Stimulated activated CD4-positive, alpha-beta T cell treated with anti-CD3 and anti-CD28 coated beads, Interleukin-2, amount 100 ng/mL, for 4 hours (primary cell): ENCODE measurements around the gene HGFAC.

Experiments
- DNase-seq: peaks from one replicate; pipeline ENCODE4 v3.0.0-alpha.2; 2020; ENCODE audit warnings: low read depth

Gene HGFAC

DNA sequence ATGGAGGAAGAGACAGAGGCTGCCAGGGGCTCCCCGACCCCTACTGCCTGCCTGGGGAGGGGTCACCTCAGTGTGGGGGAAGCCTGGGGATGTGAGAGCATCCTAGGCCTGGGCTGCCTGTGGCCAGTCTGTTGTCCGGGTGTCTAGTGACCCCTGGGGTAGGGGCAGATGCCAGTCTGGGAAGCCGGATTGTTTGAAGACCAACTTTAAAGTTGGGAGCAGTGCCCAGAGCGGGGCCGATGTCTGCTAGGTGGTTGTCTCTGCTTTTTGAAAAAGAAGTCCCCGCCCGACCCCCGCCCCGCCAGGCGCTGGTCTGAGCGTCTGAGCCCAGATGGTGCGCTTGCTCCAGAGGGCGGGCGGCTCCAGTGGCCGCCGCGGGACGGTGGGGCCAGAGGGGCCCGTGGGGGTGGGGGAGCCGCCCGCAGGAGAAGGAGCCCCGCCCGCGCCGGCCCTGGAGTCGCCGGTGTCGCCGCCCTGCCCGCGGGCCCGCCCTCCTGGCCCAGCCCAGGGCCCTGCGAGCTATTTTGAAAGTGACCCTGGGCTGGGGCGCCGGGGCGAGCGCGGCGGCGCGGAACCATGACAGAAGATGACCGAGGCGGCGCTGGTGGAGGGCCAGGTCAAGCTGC, 21.1 kb downstream of the HGFAC start, which contains the start of gene DOK7:
TSS of gene DOK7 (plus strand) at position 517 of the 626 bp plus-strand sequence. CDS start at position 587, 70 bp downstream.
- no peak for DNase-seq

DNA sequence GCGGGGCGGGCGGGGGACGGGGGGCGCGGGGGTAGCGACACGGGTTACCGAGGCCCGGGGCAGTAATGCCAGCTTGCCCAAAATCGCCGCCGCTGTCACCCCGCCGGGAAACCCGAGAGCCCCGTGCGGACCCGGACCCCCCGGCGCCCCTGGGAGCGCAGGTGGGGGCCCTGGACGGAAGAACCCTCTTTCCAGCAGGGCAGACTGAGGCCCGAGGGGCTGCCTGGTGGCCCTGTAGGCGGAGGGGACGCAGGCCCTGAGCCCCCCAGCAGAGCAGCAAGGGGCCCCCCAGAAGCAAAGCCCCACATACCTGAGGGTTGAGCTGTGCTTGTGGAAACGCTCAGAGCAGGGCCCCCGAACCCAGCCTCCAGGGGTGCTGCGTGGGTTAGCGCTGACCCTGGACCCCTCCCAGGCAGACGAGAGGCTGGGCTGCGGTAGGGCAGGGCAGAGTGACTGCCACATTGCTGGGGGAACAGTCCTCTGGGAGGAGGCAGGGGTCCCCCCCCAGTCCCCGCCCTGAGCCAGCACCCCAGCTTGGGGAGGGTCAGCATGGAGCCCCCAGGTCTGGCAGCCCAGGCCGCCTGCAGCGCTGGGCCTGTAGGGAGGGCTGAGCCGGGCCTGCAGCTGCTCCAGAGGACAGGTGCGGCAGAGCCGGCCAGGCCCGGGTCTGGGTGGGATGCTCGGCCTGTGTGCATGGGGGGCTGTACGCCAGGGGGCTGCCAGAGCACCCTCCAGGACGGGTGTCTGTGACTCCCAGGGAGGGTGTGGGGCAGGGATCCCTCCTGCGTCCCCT, 22.0 kb downstream of the HGFAC start:
- no peak for DNase-seq

DNA sequence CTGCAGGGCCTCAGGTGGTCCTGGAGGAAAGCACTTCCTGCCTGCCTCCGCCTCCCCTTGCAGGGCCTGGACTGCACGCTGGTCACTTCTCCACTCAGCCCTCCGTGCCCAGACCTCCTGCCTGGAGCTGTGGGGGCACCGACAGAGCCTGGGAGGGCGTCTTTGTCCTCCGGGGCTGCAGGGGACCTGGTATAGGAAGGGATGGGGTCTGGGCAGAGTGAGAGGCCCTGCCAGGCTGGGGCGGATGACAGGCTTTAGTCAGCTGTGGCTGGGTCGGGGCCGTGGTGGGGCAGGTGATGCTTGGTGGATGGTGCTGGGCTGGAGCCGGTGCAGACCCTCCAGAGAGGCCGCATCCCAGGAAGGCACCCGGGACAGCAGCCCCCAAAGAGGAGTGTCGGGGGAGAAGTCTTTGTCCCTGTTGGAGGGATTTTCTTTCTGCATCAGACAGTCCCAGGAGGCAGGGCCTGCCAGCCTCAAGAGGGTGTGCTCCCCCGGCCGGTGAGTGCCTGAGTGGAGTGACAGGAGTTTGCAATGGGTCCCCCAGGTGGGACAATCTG, 22.7 kb downstream of the HGFAC start:
- DNase-seq: no peak

DNA sequence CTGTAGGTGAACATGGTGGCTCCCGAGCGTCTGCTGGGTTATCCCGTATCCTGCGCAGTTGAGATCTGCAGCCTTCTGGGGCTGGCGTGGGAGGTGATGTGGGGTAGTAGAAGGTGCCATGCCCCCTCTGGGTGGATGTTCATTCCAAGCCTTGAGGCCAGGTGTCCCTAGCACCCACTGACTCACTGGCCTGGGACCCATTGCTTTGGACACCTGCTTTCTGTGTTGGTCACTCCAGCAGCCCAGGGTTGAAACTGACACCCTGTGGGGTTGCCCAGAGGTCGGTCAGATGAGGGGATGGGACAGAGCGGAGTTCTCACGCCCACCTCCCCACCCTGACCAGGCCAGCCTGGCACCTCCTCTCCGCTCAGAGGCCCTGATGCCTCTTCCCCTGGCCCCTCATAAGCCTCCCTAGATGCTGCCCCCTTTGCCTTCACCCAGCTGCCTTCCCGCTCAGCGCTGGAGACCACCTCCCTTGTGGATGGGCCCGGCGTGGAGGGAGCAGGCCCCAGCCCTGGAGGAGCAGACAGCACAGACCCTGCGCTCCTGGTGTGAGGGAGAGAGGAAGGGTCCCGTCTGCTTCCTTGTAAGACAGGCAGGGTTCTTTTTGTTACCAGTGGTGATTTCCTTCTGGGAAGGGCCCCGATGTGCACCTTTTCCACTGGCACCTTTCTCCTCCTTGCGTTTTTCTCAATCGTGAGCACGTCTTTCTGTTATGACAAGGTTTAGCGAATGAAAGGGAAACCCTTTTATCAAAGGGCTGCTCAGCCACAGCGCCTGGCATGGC, 23.3 kb downstream of the HGFAC start:
- DNase-seq: no peak

DNA sequence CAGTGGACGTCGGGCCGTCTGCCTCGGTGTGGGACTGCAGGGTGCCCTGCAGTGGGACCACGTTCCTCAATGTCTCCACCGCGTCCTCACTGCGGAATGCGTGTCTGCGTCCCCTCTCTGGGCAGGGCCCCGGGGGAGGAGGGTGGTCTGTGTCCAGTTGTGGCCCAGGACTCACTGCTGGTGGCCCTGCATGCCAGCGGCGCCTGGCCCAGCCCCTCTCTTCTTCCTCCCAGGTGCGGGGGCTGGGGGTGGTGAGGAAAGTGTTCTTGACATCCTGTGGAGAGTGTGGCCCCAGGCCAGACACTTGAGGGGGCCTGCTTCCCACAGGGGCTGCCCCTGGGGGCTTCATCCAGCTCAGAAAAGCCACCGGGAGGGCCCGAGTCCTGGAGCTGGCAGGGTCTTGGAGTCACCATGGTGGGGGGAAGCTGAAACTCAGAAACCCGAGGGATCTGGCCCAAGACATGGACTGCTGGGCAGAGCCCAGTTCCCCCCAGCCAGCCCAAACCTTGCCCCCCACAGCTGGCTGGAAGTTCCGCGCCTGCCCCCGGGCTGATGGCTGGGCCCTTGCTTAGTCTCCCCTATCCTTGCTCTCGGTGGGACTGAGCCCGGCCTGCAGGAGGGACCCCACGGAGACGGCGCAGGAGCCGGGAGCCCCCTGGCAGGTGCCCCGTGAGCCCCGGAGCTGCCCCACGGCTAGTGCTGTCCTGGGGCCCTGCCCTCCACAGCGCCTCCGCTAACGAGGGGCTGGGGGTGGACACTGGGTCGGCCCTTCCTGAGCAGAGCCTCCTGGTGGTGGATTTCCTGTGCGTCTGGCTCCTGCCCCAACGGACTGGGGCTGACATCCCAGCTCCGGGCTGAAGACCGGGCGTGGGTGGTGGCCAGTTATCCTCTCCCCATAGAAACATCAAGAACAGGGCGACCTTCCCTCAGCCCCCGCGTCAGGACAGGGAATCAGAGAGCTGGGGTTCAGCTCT, 24.2 kb downstream of the HGFAC start:
- no peak for DNase-seq

DNA sequence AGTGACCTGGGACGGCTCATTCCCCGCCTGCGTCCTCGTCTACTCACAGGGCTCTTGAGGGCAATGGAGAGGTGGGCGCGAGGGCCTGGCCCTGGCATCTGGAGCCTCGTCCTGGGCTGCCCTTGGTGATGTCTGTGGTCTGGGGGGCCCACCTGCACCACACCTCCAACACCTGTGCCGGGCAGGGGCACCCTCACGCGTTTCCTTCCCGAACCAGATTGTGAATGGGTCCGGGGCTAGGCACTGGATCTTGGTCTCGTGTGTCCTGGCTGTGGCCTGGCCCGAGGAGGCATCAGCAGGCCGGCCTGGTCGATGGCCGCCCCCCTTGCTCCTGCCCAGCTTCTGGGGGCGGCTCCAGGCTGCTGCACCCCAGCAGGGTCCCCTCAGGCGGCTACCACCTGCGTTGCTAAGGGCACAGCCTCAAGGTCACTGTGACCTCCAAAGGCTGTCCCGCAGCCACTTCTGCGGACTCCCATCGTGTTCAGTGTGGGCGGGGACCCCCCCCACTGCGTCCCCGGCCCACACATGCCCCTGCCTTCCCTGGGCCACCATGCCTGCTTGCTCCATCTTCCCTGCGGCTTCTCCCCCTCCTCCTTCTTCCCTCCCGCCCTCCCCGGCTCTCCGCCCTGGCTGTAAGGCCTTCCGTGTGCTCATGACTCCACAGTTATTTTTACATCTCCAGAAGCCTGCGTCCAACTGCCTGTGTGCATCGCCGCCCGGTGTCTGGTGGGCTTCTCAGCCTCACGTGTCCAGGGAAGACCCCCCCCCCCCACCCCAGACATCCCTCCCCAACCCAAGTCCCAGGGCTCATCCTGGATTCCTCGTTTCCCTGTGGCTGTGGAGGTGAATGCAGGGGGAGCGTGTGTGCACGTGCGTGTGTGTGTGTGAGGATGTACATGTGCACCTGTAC, 25.2 kb downstream of the HGFAC start:
- DNase-seq: no peak

DNA sequence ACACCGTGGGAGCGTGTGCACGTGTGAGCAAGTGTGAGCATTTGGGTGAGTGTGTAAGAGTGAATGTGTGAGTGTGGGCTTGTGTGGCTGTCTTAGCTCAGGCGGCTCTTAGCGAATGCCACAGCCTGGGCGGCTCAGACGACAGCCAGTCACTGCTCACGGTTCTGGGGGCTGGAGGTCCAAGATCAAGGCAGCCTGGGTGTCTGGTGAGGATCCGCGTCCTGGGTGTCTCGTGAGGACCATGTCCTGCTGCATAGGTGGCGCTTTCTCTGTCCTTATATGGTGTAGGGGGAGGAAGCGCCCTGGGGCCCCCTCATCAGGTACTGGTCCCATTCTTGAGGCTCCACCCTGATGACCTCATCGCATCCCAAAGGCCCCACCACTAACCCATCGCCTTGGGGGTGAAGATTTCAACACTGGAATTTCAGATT, 25.8 kb downstream of the HGFAC start:
- DNase-seq: no peak

DNA sequence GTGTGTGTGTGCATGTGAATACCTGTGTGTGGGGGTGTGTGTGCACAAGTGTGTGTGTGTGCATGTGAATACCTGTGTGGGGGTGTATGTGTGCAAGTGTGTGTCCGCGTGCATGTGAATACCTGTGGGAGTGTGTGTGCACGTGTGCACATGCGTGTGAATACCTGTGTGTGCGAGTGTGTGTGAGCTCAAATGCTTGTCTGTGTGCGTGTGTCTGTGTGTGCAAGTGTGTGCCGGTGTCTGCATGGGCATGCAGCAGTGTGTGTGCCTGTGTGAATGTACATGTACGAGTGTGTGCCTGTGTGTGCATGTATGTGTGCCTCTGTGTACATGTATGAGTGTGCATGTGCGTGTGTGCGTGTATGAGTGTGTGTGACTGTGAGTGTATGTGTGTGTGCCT, 26.4 kb downstream of the HGFAC start:
- no peak for DNase-seq

DNA sequence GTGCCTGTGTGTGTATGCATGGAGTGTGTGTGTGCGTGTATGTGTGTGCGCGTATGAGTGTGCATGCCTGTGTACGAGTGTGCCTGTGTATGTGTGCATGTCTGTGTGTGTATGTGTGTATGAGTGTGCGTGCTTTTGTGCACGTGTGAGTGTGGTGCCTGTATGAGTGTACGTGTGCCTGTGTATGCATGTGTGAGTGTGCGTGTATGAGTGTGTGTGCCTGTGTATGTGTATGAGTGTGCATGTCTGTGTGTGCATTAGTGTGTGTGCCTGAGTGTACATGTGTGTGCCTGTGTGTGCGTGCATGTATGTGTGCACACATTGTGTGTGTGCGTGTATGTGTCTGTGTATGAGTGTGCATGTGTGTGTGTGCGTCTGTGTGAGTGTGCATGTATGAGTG, 27.0 kb downstream of the HGFAC start:
- no peak for DNase-seq

DNA sequence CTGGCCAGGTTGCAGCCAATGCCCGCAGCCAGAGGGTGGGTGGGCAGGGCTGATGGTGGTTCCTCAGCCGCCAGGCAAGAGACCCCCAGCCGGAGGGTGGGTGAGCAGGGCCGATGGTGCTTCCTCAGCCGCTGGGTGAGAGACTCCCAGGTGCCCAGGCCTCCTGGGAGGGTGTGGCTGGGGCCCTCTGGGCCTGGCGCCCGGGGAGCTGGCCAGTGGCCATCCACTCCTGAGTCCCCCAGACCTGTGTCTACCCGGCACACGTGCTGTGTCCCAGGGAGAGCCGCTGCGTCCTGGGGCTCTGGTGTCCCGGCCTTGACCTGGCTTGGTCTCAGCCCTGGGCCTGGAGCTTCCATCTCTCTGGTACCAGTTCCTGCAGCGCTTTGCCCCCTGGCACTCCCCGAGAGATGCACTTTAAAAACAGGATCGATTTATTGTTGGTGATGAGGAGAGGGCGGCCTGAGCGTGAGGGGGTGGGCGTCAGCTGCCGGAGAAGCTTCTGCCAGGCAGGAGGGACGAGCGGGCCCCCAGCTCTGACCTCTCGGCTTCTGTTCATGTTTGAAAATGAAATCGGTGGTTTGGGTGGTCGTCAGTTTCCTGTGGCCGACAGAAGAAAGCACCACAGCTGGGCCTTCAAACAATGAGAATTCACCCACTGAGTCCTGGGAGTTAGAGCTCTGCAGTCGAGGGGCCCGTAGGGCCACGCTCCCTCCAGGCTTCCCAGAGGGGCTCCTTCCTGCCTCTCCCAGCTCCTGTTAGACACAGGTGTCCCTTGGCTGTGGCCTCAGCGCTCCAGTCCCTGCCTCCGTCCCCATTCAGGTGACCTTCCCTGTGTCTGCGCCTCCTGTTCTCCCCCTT, 27.8 kb downstream of the HGFAC start:
- no peak for DNase-seq

DNA sequence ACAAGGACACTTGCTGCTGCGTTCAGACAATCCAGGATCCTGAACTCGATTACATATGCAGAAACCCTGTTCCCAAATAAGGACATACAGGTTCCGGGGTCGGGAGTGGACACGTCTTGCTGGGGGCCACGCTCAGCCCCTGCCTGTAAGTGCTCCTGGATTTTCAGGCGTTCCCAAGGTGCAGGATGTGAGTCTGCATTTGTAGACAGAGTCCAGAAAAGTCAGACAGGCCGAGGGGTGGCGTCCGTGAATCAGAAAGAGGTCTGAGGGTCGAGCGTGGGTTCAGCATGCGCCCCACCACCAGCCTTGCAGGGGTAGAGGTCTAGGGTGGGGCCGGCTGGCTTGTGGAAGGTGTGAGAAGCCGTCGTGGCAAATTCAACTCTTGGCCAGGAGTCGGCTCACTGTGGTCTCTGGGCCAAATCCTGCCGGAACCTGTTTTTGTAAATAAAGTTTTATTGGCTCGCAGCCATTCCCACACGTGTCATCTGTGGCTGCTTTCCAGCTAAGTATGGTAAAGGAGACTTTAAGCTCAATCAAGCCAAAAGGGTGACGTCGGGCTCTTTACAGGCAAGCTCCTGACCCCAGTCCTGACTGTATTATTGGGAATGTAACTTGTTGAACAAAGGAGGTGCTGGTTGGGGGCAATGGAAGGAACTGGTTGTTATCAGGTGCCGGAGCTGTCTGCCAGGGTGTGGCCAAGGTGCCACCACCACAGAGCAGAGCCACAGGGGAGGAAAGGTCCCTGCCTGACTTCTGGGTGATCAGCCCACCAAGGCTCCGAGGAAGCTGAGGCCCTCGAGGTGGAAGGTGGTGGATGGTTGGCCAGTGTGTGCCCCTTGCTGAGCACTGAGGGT, 28.7 kb downstream of the HGFAC start:
- no peak for DNase-seq

DNA sequence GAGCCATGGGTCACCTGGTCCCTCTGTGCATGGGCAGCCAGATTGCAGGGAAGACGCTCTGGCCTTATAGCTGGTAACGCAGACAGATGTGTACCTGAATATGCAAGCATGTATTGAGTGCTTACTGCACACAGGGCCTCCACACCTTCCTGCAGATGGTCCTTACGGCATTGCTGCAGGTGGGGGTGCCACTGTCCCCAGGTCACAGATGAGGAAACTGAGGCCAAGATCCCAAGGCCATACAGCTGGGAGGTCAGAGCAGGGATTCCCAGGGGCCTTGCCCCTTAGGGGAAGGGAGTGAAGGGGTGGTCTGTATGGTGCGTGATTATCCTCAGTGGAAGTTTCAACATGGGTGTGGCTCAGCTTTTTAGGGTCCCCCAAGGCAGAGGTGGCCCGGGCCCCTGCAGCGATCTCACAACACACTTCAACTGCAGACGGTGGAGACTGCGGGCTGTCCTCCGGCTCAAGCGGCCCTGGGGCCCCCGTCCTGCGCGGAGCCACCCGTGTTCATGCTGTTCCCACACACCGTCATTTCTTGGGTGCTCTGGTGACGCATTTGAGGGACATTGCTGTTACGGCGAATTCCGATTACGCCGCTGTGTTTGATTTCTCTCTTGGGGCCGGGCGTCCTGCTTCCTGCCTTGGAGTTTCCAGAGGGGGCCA, 29.5 kb downstream of the HGFAC start:
- DNase-seq: no peak

DNA sequence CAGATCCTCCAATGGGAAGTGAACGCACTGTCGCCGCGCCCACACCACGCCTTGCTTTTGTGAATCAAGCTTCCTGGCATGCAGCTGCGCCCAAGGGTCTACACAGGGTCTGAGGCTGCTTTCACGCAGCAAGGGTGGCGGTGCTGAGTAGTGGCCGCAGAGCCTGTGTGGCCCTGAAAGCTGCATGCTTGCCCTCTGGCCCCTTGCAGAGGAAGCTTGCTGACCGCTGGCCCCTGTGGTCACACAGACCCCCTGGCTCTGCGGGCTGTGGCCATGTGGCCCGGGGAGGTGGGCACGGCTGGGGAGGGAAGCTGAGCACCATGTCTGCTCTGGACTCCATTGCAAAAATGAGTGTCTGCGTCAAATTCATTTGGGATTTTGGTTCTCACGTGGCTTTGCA, 30.1 kb downstream of the HGFAC start:
- no peak for DNase-seq

DNA sequence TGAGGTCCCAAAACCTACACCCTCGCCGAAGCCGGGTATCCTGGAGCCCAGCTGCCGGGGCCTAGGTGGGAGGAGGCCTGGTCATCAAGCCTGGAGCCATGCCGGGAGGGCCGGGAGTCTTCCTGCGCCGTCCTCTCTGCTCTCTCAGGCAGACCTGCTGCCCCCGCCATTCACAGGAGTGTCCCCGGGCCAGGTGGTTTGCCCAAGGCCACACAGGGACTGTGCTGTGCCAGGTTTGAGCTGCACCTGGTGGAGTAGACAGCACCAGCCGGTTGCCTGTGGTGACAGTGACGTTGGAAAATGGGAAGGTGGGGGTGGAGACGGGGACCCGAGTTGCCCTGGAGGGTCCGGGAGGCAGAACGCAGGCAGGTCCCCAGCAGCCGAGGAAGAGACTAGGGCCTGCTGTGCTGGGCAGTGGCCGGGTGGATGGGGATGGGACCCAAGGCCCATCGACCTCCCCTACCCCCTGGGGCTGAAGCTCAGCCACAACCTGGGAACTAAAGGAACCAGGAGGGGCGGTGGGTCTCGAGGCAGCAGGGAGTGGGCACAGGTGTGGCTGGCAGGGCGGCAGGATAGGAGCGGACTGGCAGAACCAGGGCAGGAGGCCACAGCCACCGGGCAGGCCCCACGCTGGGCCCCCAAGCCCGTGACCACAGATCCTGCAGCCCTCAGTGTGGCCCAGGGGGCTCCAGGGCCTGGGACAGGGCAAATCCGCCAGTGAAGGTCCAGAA, 30.8 kb downstream of the HGFAC start:
- DNase-seq: no peak

DNA sequence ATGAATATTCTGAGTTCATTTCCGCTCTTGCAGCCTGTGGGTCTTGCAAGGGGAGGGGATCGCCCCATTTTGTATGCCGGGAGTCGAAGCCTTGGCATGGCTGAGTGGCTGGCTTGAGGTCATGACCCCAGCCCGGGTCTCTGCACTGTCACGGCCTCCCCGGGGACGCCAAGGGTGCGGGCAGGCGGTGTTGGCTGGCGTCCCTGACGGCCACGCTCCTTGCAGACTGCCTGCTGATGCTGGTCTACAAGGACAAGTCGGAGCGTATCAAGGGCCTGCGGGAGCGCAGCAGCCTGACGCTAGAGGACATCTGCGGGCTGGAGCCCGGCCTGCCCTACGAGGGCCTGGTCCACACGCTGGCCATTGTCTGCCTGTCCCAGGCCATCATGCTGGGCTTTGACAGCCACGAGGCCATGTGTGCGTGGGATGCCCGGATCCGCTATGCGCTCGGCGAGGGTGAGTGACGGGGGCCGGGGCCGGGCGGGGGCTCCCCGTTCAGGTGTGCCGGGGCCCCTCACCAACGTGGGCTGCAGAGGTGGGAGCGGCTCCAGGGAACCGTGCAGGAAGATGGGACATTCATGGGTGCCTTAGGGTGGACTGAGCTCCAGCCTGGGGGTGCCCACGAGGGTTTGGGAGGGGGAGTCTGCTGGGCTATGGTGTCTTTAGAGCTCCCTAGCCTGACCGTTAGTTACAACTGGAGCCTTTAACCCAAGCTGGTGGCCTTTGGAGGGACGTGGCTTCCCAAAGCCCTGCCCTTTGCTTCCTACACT, 31.6 kb downstream of the HGFAC start:
- no peak for DNase-seq
